K562 (cell line): ENCODE data around the gene PES1. TPM values are rescaled to one million over a fixed set of nuclear protein-coding genes. Genes with fewer than 3 reads are reported as not detected.

Experiments
- ATAC-seq: fragments of 200-7000 bp; cut with Tn5 transposase; 3 replicates; pipeline ENCODE4 v1.9.1; 2020; ENCODE audit warnings: moderate library complexity
- BruUV-seq: library from RNA; stranded (reverse); fragments of 400-500 nt; replicated peaks from 2 replicates; lab custom pipeline; 2021; lab: Mats Ljungman, UMichigan
- CTCF ChIA-PET: fragments of 300-600 bp; formaldehyde crosslinking; extraction: SDS; loops from one replicate; lab custom pipeline; 2021; ENCODE audit warnings: low intra/inter-chr PET ratio; lab: Yijun Ruan, JAX
- POLR2A ChIA-PET: fragments of 300-600, 350-650 bp; sonication (Branson Sonifier 250); formaldehyde crosslinking; extraction: SDS; loops from one replicate; lab custom pipeline; 2021; ENCODE audit warnings: antibody characterized with exemption, inconsistent platforms; lab: Yijun Ruan, JAX
- DNase-seq, 4 experiments: peaks; one replicate each; pipeline versions ENCODE4 v3.0.0 to v3.0.0-alpha.2; 2011 to 2018; ENCODE audit warnings: low spot score in 3 of 4, mixed read lengths in 3 of 4; ENCODE audit errors: extremely low read depth in 1 of 4
- FAIRE-seq: peaks from 2 replicates; lab custom pipeline; 2011; peaks lifted over from hg19 to GRCh38; lab: Jason Lieb, UNC
- H2AFZ ChIP-seq: 2 replicates; pipeline ENCODE4 v1.6.0; 2011; ENCODE audit warnings: low read depth, low read length, control low read depth, inconsistent platforms
- H3K27ac ChIP-seq: fragments of 200-600 bp; 3 replicates; pipeline ENCODE4 v1.8.0; 2011; ENCODE audit warnings: low read depth, mild to moderate bottlenecking, control low read depth, inconsistent platforms, low read length, moderate library complexity, mixed read lengths; ENCODE audit errors: extremely low read depth
- H3K27me3 ChIP-seq, 2 experiments: fragments of 300-600 bp in 1 of 2; 2 replicates in 1 of 2; 3 replicates in 1 of 2; pipeline versions ENCODE4 v1.6.0 to v1.8.0; 2011; ENCODE audit warnings: inconsistent platforms in 2 of 2, low read length in 2 of 2, mild to moderate bottlenecking in 1 of 2, mixed read lengths in 1 of 2, moderate library complexity in 1 of 2; ENCODE audit not compliant: control insufficient read depth in 2 of 2, insufficient read depth in 2 of 2
- H3K36me3 ChIP-seq: fragments of 300-600 bp; 3 replicates; pipeline ENCODE4 v1.8.0; 2011; ENCODE audit warnings: mild to moderate bottlenecking, low read length, inconsistent platforms; ENCODE audit not compliant: control insufficient read depth, insufficient read depth
- H3K4me1 ChIP-seq, 2 experiments: fragments of 200-600 bp in 1 of 2; replicated peaks in 1 of 2; 2 replicates in 1 of 2; 3 replicates in 1 of 2; pipeline versions ENCODE4 v1.5.1 to v1.8.0; 2011; ENCODE audit warnings: inconsistent platforms in 2 of 2, low read length in 2 of 2, mild to moderate bottlenecking in 1 of 2, mixed read lengths in 1 of 2, moderate library complexity in 1 of 2; ENCODE audit not compliant: control insufficient read depth in 2 of 2, insufficient read depth in 2 of 2
- H3K4me2 ChIP-seq: 2 replicates; pipeline ENCODE4 v1.6.1; 2011; ENCODE audit warnings: low read length, control low read depth, inconsistent platforms, mixed read lengths; ENCODE audit not compliant: insufficient read depth
- H3K4me3 ChIP-seq: fragments of 200-600 bp; sonication (generic), shearing (Covaris generic); 2 replicates; pipeline ENCODE4 v1.5.1; 2016; ENCODE audit warnings: control low read depth, inconsistent platforms
- H3K79me2 ChIP-seq: fragments of 200-600 bp; 3 replicates; pipeline ENCODE4 v1.8.0; 2011; ENCODE audit warnings: low read length, inconsistent platforms; ENCODE audit not compliant: control insufficient read depth, insufficient read depth
- H3K9ac ChIP-seq, 2 experiments: 2 replicates each; pipeline versions ENCODE4 v1.6.0 to v1.6.1; 2011; ENCODE audit warnings: low read depth in 2 of 2, low read length in 2 of 2, control low read depth in 1 of 2, inconsistent platforms in 1 of 2, mild to moderate bottlenecking in 1 of 2, mixed read lengths in 1 of 2; ENCODE audit not compliant: insufficient read depth in 1 of 2
- H3K9me1 ChIP-seq: one replicate; pipeline ENCODE4 v1.6.0; 2011; ENCODE audit warnings: inconsistent platforms, mild to moderate bottlenecking, low read length, moderate library complexity; ENCODE audit not compliant: control insufficient read depth, insufficient read depth
- H3K9me3 ChIP-seq: replicated peaks from 2 replicates; pipeline ENCODE4 v1.5.1; 2011; ENCODE audit warnings: low read depth, low read length, inconsistent platforms; ENCODE audit not compliant: control insufficient read depth, insufficient read depth
- H4K20me1 ChIP-seq: replicated peaks from 2 replicates; pipeline ENCODE4 v1.6.1; 2011; ENCODE audit warnings: low read length, inconsistent platforms, mixed read lengths; ENCODE audit not compliant: control insufficient read depth, insufficient read depth
- CBX5 ChIP-seq: IDR thresholded peaks from 2 replicates; pipeline ENCODE4 v1.6.1; 2014; ENCODE audit warnings: low read depth, borderline replicate concordance
- CHD1 ChIP-seq: fragments of 200-600 bp; sonication (generic); IDR thresholded peaks from one replicate; pipeline ENCODE4 v1.6.1; 2012; ENCODE audit warnings: mild to moderate bottlenecking, moderate library complexity, low read length, inconsistent platforms
- CTBP1 ChIP-seq: fragments of 450-650 bp; IDR thresholded peaks from 2 replicates; pipeline ENCODE4 v1.6.1; 2016; ENCODE audit warnings: borderline replicate concordance
- DPF2 ChIP-seq: fragments of 450-650 bp; IDR thresholded peaks from 2 replicates; pipeline ENCODE4 v1.6.1; 2016
- EGR1 ChIP-seq: fragments of 450-650 bp; conservative IDR thresholded peaks from 2 replicates; pipeline ENCODE4 v1.6.1; 2017; ENCODE audit warnings: mild to moderate bottlenecking
- KHSRP ChIP-seq: fragments of 450-650 bp; IDR thresholded peaks from 2 replicates; pipeline ENCODE4 v1.6.1; 2017
- MAFF ChIP-seq: IDR thresholded peaks from 2 replicates; pipeline ENCODE4 v1.6.1; 2012; ENCODE audit warnings: low read length, improper control_type of control experiment
- NBN ChIP-seq: fragments of 450-650 bp; IDR thresholded peaks from 2 replicates; pipeline ENCODE4 v1.6.1; 2016; ENCODE audit warnings: low read depth, mild to moderate bottlenecking
- NUFIP1 ChIP-seq: fragments of 450-650 bp; IDR thresholded peaks from 2 replicates; pipeline ENCODE4 v1.6.1; 2018; ENCODE audit not compliant: partially characterized antibody
- PHF21A ChIP-seq: fragments of 450-650 bp; IDR thresholded peaks from 2 replicates; pipeline ENCODE4 v1.6.1; 2017; ENCODE audit warnings: low read depth, borderline replicate concordance
- POLR2A ChIP-seq: fragments of 450-650 bp; conservative IDR thresholded peaks from 2 replicates; pipeline ENCODE4 v1.6.1; 2016
- TAF9B ChIP-seq: fragments of 450-650 bp; IDR thresholded peaks from 2 replicates; pipeline ENCODE4 v1.6.1; 2018; ENCODE audit warnings: mild to moderate bottlenecking; ENCODE audit not compliant: partially characterized antibody
- ZC3H11A ChIP-seq: IDR thresholded peaks from 2 replicates; pipeline ENCODE4 v1.6.1; 2012; ENCODE audit warnings: low read depth, low read length, improper control_type of control experiment
- ZC3H8 ChIP-seq: fragments of 450-650 bp; IDR thresholded peaks from 2 replicates; pipeline ENCODE4 v1.6.1; 2017
- ZFPM2 ChIP-seq: fragments of 250-450 bp; sonication (Bioruptor Pico); IDR thresholded peaks from 2 replicates; pipeline ENCODE4 v1.5.1; 2022; ENCODE audit warnings: mild to moderate bottlenecking
- ZNF124 ChIP-seq: sonication (generic); formaldehyde crosslinking; IDR thresholded peaks from 2 replicates; pipeline ENCODE4 v1.8.1; 2022; ENCODE audit warnings: missing genetic modification reagents
- ZNF263 ChIP-seq: sonication (generic); formaldehyde crosslinking; IDR thresholded peaks from 2 replicates; pipeline ENCODE4 v1.8.0; 2022; ENCODE audit warnings: mild to moderate bottlenecking, missing genetic modification reagents, borderline replicate concordance
- ZNF444 ChIP-seq: fragments of 250-450 bp; sonication (Bioruptor Pico); IDR thresholded peaks from 2 replicates; pipeline ENCODE4 v1.4.0; 2020; ENCODE audit warnings: mild to moderate bottlenecking, moderate library complexity
- ZNF551 ChIP-seq: fragments of 250-450 bp; sonication (Bioruptor Pico); IDR thresholded peaks from 2 replicates; pipeline ENCODE4 v1.5.0; 2021; ENCODE audit warnings: mild to moderate bottlenecking, moderate library complexity
- WGBS: fragments of 100-300 bp; shearing (Covaris generic); methylation state at CpG from one replicate; pipeline ENCODE4 v1.1.6; 2016; ENCODE audit warnings: low coverage, mixed read lengths; ENCODE audit not compliant: insufficient coverage; ENCODE audit errors: missing lambda C conversion rate; 5-methylcytosine and 5-hydroxymethylcytosine counted together
- in situ Hi-C: fragments of 300-500 bp; cut with MboI; formaldehyde crosslinking; loops from 4 replicates; pipeline ENCODE4 v1.15.0; 2018; ENCODE audit warnings: inconsistent platforms, mixed read lengths
- intact Hi-C: fragments of 100-400 bp; cut with micrococcal nuclease; formaldehyde crosslinking; loops from 2 replicates; pipeline ENCODE4 v1.14.2; 2022
- polyA plus RNA-seq, 8 experiments: library from polyadenylated mRNA; depleted of rRNA in 4 of 8; stranded (reverse) in 5 of 8; unstranded in 3 of 8; fragments of >200 nt; fragmentation: Nextera tagmentation in 2 of 8; fragmentation: Illumina TruSeq in 1 of 8; extraction: Ambion mirVana in 2 of 8; extraction: Trizol in 1 of 8; gene quantifications; 2 replicates each; pipeline versions ENCODE4 v1.2.1 to v1.2.3, GENCODE V29; 2011 to 2014; ENCODE audit warnings: inconsistent platforms in 1 of 8, missing spikeins in 1 of 8
- total RNA-seq, 7 experiments: library from RNA; depleted of rRNA in 6 of 7; stranded (reverse); fragments of >200 nt in 6 of 7; fragmentation: Illumina TruSeq in 2 of 7; extraction: Trizol in 2 of 7; gene quantifications; 2 replicates each; pipeline versions ENCODE4 v1.2.1 to v1.2.3, GENCODE V29; 2011 to 2021; ENCODE audit warnings: low replicate concordance in 1 of 7
- TF ChIP-seq, protein P1 (sequence below): IDR thresholded peaks from 2 replicates; pipeline ENCODE4 v1.6.1; 2011; ENCODE audit not compliant: insufficient read length; ENCODE audit errors: extremely low read depth

Gene PES1
- total and polyA plus RNA-seq, 9 of the 15 experiments (the other 6 are each of a cell fraction or from before 2014, with no cell fraction given), result 6.5 to 158 (median 94.3) TPM

DNA sequence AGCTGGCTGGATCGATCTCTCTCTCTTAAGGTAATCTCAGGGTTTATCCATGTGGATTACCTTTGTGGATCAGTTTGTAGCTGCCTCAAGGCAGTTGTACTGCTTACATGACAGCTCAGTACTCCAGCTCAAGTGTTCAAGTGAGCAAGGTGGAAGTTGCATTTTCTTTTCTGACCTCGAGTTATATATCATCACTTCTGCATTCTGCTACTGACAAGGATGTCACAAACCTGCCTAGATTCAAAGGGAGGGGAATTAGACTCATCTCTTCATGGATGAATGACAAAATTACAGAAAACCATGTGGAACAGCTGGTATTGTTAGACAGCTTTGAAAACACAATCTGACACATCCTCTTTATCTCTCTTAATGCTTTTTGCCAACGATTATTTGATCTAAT is 9.2 kb upstream of the PES1 start (continued):
- no peak for TF ChIP-seq KHSRP
- TF ChIP-seq EGR1, result no peak
- TF ChIP-seq CHD1, result no peak
- no peak for TF ChIP-seq ZNF551 (CRISPR knock-in tag)
- TF ChIP-seq MAFF, result no peak
- TF ChIP-seq, protein P1, sequence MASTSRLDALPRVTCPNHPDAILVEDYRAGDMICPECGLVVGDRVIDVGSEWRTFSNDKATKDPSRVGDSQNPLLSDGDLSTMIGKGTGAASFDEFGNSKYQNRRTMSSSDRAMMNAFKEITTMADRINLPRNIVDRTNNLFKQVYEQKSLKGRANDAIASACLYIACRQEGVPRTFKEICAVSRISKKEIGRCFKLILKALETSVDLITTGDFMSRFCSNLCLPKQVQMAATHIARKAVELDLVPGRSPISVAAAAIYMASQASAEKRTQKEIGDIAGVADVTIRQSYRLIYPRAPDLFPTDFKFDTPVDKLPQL, result no peak
- no peak for TF ChIP-seq ZFPM2

DNA sequence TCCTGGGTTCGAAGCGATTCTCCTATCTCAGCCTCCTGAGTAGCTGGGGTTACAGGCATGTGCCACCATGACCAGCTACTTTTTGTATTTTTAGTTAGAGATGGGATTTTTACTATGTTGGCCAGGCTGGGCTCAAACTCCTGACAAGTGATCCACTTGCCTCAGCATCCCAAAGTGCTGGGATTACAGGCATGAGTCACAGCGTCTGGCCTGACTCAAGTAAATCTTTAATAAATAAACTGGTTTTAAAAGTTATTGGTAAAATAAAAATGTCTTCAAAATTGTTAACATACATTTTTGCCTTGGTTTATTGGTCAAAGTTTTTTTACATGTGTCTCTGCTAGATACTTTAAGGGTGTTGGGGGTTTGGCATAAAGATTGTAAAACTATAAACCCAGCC is 7.3 kb upstream of the PES1 start:
- POLR2A ChIA-PET, result no interaction called here
- FAIRE-seq (no peak), DNase-seq (no peak), ATAC-seq (no peak)
- Histone ChIP-seq H3K9me3 (no peaks in the 10 kb centered on the region), H3K79me2 (no peaks in the 10 kb centered on the region), H3K27me3 (no peaks in the 10 kb centered on the region), H2AFZ (no peak overlapping the region), H3K4me2 (no peak overlapping the region), H3K4me3 (no peak overlapping the region), H3K36me3 (no peaks in the 10 kb centered on the region), H3K9ac (no peak overlapping the region), H4K20me1 (no peaks in the 10 kb centered on the region), H3K27ac (no peak overlapping the region), H3K9me1 (no peaks in the 10 kb centered on the region), H3K4me1 (no peaks in the 10 kb centered on the region; a peak in 1 of 5 replicates)
- intact Hi-C loops, result no loop called here
- CTCF ChIA-PET, result no interaction called here
- no TSS peak for BruUV-seq
- WGBS, result 60% methylated on average over 3 of the region's 3 CpGs
- in situ Hi-C loops, result no loop called here
- TF ChIP-seq DPF2, result no peak
- TF ChIP-seq NBN, result no peak
- no peak for TF ChIP-seq CTBP1
- no peak for TF ChIP-seq POLR2A
- TF ChIP-seq NUFIP1, result no peak
- no peak for TF ChIP-seq TAF9B
- no peak for TF ChIP-seq ZNF444
- TF ChIP-seq PHF21A, result no peak
- TF ChIP-seq ZNF263 (CRISPR knock-in tag), result no peak
- TF ChIP-seq ZC3H11A, result no peak
- TF ChIP-seq ZNF124 (CRISPR knock-in tag), result no peak
- no peak for TF ChIP-seq ZC3H8
- no peak for TF ChIP-seq CBX5
